GM12878 (cell line): Measurements from ENCODE around the gene PTPN14. TPM values are rescaled to one million over a fixed set of nuclear protein-coding genes. Genes with fewer than 3 reads are reported as not detected.

ENCODE experiments used
- ATAC-seq: fragments of 200-7000 bp; cut with Tn5 transposase; 3 replicates; pipeline ENCODE4 v1.9.1; 2020; ENCODE audit warnings: mild to moderate bottlenecking, moderate library complexity
- BruUV-seq: library from RNA; stranded (reverse); fragments of 400-500 nt; replicated peaks from 2 replicates; lab custom pipeline; 2021; lab: Mats Ljungman, UMichigan
- CTCF ChIA-PET: fragments of 300-600 bp; sonication (Branson Sonifier 250); formaldehyde crosslinking; extraction: SDS; loops from one replicate; lab custom pipeline; 2021; ENCODE audit warnings: inconsistent platforms; lab: Yijun Ruan, JAX
- POLR2A ChIA-PET: fragments of 350-600 bp; formaldehyde crosslinking; extraction: SDS; loops from one replicate; lab custom pipeline; 2021; ENCODE audit warnings: inconsistent platforms; lab: Charles Lee
- RAD21 ChIA-PET: fragments of 300-600 bp; sonication (Branson Sonifier 250); formaldehyde crosslinking; loops from one replicate; lab custom pipeline; 2023; ENCODE audit warnings: antibody characterized with exemption; ENCODE audit not compliant: unreplicated experiment; lab: Charles Lee
- SMC1A ChIA-PET: fragments of 300-600 bp; sonication (Branson Sonifier 250); formaldehyde crosslinking; loops from one replicate; lab custom pipeline; 2023; ENCODE audit not compliant: unreplicated experiment, uncharacterized antibody; lab: Charles Lee
- DNase-seq: peaks from one replicate; pipeline ENCODE4 v3.0.0-alpha.2; 2011; ENCODE audit warnings: low read depth, low spot score
- FAIRE-seq: peaks from 3 replicates; lab custom pipeline; 2011; peaks lifted over from hg19 to GRCh38; lab: Jason Lieb, UNC
- H2AFZ ChIP-seq: 2 replicates; pipeline ENCODE4 v1.6.0; 2011; ENCODE audit warnings: low read depth, low read length, control low read depth; ENCODE audit not compliant: control insufficient read depth
- H3K27ac ChIP-seq: 2 replicates; pipeline ENCODE4 v1.5.1; 2011; ENCODE audit warnings: control low read depth; ENCODE audit not compliant: control insufficient read depth, insufficient read depth
- H3K27me3 ChIP-seq, 2 experiments: replicated peaks in 1 of 2; 2 replicates each; pipeline versions ENCODE4 v1.6.0 to v1.6.1; 2011; ENCODE audit warnings: low read length in 1 of 2; ENCODE audit not compliant: control insufficient read depth in 2 of 2, insufficient read depth in 2 of 2
- H3K36me3 ChIP-seq, 2 experiments: 2 replicates each; pipeline ENCODE4 v1.5.1; 2011; ENCODE audit warnings: low read length in 1 of 2; ENCODE audit not compliant: control insufficient read depth in 2 of 2, insufficient read depth in 2 of 2
- H3K4me1 ChIP-seq: 2 replicates; pipeline ENCODE4 v1.6.1; 2011; ENCODE audit warnings: mild to moderate bottlenecking, low read length, moderate library complexity, mixed read lengths; ENCODE audit not compliant: control insufficient read depth, insufficient read depth
- H3K4me2 ChIP-seq: 2 replicates; pipeline ENCODE4 v1.6.0; 2011; ENCODE audit warnings: control low read depth; ENCODE audit not compliant: control insufficient read depth, insufficient read depth
- H3K4me3 ChIP-seq: fragments of 200-600 bp; sonication (generic); 2 replicates; pipeline ENCODE4 v1.5.1; 2016
- H3K79me2 ChIP-seq: 2 replicates; pipeline ENCODE4 v1.6.0; 2011; ENCODE audit warnings: low read length; ENCODE audit not compliant: control insufficient read depth, insufficient read depth
- H3K9ac ChIP-seq: 2 replicates; pipeline ENCODE4 v1.8.0; 2011; ENCODE audit warnings: low read length, control low read depth, mixed read lengths; ENCODE audit not compliant: control insufficient read depth, insufficient read depth
- H3K9me3 ChIP-seq: replicated peaks from 3 replicates; pipeline ENCODE4 v1.5.1; 2011; ENCODE audit warnings: mild to moderate bottlenecking, low read length; ENCODE audit not compliant: control insufficient read depth, insufficient read depth
- H4K20me1 ChIP-seq: 2 replicates; pipeline ENCODE4 v1.6.0; 2011; ENCODE audit not compliant: control insufficient read depth, insufficient read depth
- HDGF ChIP-seq: fragments of 450-650 bp; IDR thresholded peaks from 2 replicates; pipeline ENCODE4 v1.6.1; 2016; ENCODE audit warnings: antibody characterized with exemption
- KAT2A ChIP-seq: conservative IDR thresholded peaks from 2 replicates; pipeline ENCODE4 v1.6.1; 2011; ENCODE audit warnings: low read depth, low read length; ENCODE audit not compliant: control insufficient read depth
- POLR2AphosphoS5 ChIP-seq: IDR thresholded peaks from 2 replicates; pipeline ENCODE4 v1.6.1; 2011; ENCODE audit warnings: mild to moderate bottlenecking, low read length, inconsistent platforms
- SIX5 ChIP-seq: IDR thresholded peaks from 2 replicates; pipeline ENCODE4 v1.6.1; 2011; ENCODE audit warnings: mild to moderate bottlenecking, low read depth, low read length, moderate library complexity; ENCODE audit not compliant: severe bottlenecking
- SMARCA5 ChIP-seq: fragments of 450-650 bp; IDR thresholded peaks from 2 replicates; pipeline ENCODE4 v1.6.1; 2017; ENCODE audit warnings: mild to moderate bottlenecking
- STAT3 ChIP-seq: IDR thresholded peaks from 2 replicates; pipeline ENCODE4 v1.6.1; 2011; ENCODE audit warnings: low read depth, low read length, improper control_type of control experiment
- WGBS: methylation state at CpG from one replicate; pipeline ENCODE4 v1.1.6; 2016; ENCODE audit warnings: low lambda C conversion rate; ENCODE audit not compliant: insufficient replicate concordance, insufficient coverage; ENCODE audit errors: missing lambda C conversion rate; 5-methylcytosine and 5-hydroxymethylcytosine counted together
- in situ Hi-C: fragments of 300-500 bp; cut with MboI; formaldehyde crosslinking; loops from 9 replicates; pipeline ENCODE4 v1.14.3; 2018; ENCODE audit warnings: mixed read lengths
- intact Hi-C: fragments of 100-400 bp; cut with micrococcal nuclease; formaldehyde crosslinking; loops from one replicate; pipeline ENCODE4 v1.14.2; 2022; ENCODE audit not compliant: unreplicated experiment
- polyA plus RNA-seq, 11 experiments: library from polyadenylated mRNA; depleted of rRNA in 4 of 11; unstranded in 6 of 11; stranded (reverse) in 5 of 11; fragments of >200 nt; fragmentation: Nextera tagmentation in 4 of 11; fragmentation: Illumina TruSeq in 1 of 11; extraction: Ambion mirVana in 4 of 11; extraction: Trizol in 1 of 11; gene quantifications; 1 replicate in 1 of 11; 2 replicates in 10 of 11; pipeline versions ENCODE4 v1.2.1 to v1.2.3, GENCODE V29; 2011 to 2016; ENCODE audit warnings: inconsistent platforms in 2 of 11, missing spikeins in 2 of 11, low read depth in 1 of 11
- total RNA-seq, 4 experiments: library from RNA; depleted of rRNA in 3 of 4; stranded (reverse); fragments of >200 nt in 3 of 4; fragmentation: Illumina TruSeq in 1 of 4; extraction: Trizol in 1 of 4; gene quantifications; 2 replicates each; pipeline versions ENCODE4 v1.2.1 to v1.2.3, GENCODE V29; 2013 to 2021
- TF ChIP-seq, protein P1 (sequence below): fragments of 450-650 bp; IDR thresholded peaks from 2 replicates; pipeline ENCODE4 v1.6.1; 2017; ENCODE audit warnings: low read depth, mild to moderate bottlenecking, moderate library complexity
- TF ChIP-seq, protein P2 (sequence below): fragments of 450-650 bp; IDR thresholded peaks from 2 replicates; pipeline ENCODE4 v1.6.1; 2017; ENCODE audit warnings: antibody characterized with exemption, mild to moderate bottlenecking, moderate library complexity
- TF ChIP-seq, protein P3 (sequence below): IDR thresholded peaks from 2 replicates; pipeline ENCODE4 v1.6.1; 2011; ENCODE audit warnings: low read depth, low read length, improper control_type of control experiment, borderline replicate concordance

The PTPN14 gene
- total and polyA plus RNA-seq, 10 of the 15 experiments (the other 5 are each of a cell fraction or from before 2014, with no cell fraction given), result 0.05 to 5.1 (median 0.44) TPM

DNA sequence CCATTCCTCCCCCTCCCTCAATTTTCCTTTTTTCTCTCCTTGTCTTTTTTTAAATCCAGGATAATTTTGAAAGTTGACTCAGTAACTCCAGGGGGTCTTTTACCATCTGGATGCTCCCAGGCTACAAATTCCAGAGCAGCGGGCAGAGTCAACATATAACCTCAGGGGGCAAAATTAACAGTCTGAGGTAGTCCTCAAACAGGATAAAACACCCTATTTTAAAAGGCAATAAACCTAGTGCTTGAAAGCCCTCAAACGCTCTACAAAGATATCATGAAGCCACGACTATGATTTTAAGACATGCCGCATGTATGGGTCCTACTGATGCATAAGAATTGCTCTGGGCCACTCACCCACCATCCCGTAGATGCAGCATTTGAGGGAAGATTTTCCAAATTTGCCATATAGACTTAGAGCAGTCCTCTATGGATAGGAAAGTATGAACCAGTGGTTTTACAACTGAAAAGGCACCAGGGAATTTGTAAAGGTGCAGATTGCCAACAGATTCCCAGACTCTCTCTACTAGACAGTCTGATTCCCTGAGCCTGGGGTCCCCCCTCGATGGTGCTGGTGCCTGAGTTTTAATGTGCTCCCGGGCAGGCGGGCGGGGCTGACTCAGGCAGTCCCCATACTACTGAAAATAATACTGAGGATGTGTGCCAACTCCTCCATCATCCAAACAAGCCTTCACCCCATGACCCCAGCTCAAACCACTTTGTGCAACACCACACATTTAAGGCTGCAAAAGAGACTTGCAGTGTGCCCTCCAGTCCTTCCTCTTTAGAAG is 37.2 kb downstream of the PTPN14 start:
- intact Hi-C loops (no loop called here), in situ Hi-C loops (no loop called here)
- peak; percentile 25; the same call in 2 of the 3 replicates for ATAC-seq

More for the DNA sequence above, 37.2 kb downstream of the PTPN14 start:
- no peak for DNase-seq
- TF ChIP-seq HDGF (no peak), SIX5 (no peak), SMARCA5 (no peak), POLR2AphosphoS5 (no peak), KAT2A (no peak), STAT3 (no peak)
- TF ChIP-seq, protein P1, sequence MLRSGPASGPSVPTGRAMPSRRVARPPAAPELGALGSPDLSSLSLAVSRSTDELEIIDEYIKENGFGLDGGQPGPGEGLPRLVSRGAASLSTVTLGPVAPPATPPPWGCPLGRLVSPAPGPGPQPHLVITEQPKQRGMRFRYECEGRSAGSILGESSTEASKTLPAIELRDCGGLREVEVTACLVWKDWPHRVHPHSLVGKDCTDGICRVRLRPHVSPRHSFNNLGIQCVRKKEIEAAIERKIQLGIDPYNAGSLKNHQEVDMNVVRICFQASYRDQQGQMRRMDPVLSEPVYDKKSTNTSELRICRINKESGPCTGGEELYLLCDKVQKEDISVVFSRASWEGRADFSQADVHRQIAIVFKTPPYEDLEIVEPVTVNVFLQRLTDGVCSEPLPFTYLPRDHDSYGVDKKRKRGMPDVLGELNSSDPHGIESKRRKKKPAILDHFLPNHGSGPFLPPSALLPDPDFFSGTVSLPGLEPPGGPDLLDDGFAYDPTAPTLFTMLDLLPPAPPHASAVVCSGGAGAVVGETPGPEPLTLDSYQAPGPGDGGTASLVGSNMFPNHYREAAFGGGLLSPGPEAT, result no peak
- TF ChIP-seq, protein P2, sequence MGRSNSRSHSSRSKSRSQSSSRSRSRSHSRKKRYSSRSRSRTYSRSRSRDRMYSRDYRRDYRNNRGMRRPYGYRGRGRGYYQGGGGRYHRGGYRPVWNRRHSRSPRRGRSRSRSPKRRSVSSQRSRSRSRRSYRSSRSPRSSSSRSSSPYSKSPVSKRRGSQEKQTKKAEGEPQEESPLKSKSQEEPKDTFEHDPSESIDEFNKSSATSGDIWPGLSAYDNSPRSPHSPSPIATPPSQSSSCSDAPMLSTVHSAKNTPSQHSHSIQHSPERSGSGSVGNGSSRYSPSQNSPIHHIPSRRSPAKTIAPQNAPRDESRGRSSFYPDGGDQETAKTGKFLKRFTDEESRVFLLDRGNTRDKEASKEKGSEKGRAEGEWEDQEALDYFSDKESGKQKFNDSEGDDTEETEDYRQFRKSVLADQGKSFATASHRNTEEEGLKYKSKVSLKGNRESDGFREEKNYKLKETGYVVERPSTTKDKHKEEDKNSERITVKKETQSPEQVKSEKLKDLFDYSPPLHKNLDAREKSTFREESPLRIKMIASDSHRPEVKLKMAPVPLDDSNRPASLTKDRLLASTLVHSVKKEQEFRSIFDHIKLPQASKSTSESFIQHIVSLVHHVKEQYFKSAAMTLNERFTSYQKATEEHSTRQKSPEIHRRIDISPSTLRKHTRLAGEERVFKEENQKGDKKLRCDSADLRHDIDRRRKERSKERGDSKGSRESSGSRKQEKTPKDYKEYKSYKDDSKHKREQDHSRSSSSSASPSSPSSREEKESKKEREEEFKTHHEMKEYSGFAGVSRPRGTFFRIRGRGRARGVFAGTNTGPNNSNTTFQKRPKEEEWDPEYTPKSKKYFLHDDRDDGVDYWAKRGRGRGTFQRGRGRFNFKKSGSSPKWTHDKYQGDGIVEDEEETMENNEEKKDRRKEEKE, result no peak
- TF ChIP-seq, protein P3, sequence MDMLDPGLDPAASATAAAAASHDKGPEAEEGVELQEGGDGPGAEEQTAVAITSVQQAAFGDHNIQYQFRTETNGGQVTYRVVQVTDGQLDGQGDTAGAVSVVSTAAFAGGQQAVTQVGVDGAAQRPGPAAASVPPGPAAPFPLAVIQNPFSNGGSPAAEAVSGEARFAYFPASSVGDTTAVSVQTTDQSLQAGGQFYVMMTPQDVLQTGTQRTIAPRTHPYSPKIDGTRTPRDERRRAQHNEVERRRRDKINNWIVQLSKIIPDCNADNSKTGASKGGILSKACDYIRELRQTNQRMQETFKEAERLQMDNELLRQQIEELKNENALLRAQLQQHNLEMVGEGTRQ, result no peak
- TF ChIP-seq, all 136 proteins: peak for 0
- Histone ChIP-seq H4K20me1 (no peaks in the 10 kb centered on the region), H3K9ac (no peak overlapping the region), H3K27me3 (no peaks in the 10 kb centered on the region; a peak in 1 of 4 replicates), H3K9me3 (no peaks in the 10 kb centered on the region), H3K27ac (no peak overlapping the region), H3K79me2 (no peaks in the 10 kb centered on the region), H3K4me2 (no peak overlapping the region), H3K36me3 (no peaks in the 10 kb centered on the region), H2AFZ (no peak overlapping the region), H3K4me1 (no peaks in the 10 kb centered on the region), H3K4me3 (no peak overlapping the region)
- FAIRE-seq, result no peak
- ChIA-PET POLR2A (no interaction called here), CTCF (no interaction called here), SMC1A (interaction anchor here (0.7 to 4.3 kb wide), 2 partner anchors 24 to 109 kb away, joined by 3 to 42 read pairs; no protein-coding TSS in a partner anchor), RAD21 (no interaction called here)
- no TSS peak for BruUV-seq
- WGBS, result 40% methylated on average over 9 of the region's 9 CpGs
